Testis (tissue), 2 donors: Measurements from ENCODE around the gene ALCAM.

Experiments used
- CTCF ChIP-seq, 3 experiments: fragments of 450-650 bp in 2 of 3; fragments of 200-600 bp in 1 of 3; sonication (generic) in 1 of 3; IDR thresholded peaks; one replicate each; pipeline ENCODE4 v1.5.1; 2016 to 2019; ENCODE audit warnings: antibody characterized with exemption in 3 of 3, mild to moderate bottlenecking in 2 of 3, moderate library complexity in 1 of 3
- POLR2A ChIP-seq: fragments of 450-650 bp; IDR thresholded peaks from one replicate; pipeline ENCODE4 v1.6.1; 2017; ENCODE audit warnings: antibody characterized with exemption, mild to moderate bottlenecking, moderate library complexity

- TF ChIP-seq POLR2A: no peak
- TF ChIP-seq CTCF (IDR thresholded peaks at IDR 0.05): no peak
Measured at GRCh38 chr3:105347625-105348302, 18.9 kb upstream of the ALCAM start.
